ENCODE data around the gene ARIH2. TPM values are rescaled to one million over a fixed set of nuclear protein-coding genes. Genes with fewer than 3 reads are reported as not detected.

The ARIH2 gene
- total and polyA plus RNA-seq, 9 of the 15 experiments (the other 6 are each of a cell fraction or from before 2014, with no cell fraction given), result 27.0 to 120 (median 108) TPM

DNA sequence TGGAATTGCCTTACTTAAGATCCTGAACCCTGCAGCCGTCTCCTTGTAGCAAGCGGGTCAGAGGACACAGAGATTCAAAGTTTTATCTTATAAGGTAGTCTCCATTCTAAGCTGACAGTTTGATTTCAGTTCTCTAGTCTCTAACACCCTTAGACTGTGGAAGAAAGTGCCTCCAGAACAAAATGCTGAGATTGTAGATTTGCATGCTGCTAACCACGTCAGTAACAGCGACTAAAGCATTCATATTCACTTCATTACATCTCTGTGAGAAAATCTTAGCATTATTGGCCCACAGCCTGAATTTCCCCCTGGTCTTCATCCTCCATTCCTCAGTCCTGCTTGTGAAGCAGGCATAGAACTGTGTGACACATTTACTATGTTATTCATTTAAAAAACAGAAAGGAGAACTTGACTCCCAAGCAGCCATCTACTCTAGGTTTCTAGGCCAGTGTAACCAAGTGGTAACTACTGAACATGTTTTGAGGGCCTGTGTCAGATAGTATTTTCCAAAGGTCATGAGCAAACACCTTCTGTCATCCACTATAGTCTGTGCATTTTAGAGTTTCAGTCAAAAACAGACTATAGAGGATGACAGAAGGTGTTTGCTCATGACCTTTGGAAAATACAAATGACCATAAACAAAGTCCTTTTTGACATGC lies 27.4 kb downstream of the ARIH2 start:
- H3K27ac ChIP-seq (ENCODE audit: extremely low read depth, low read depth, low read length), result no peak overlapping the region
- in situ Hi-C loops (cut with MboI) (no loop called here), intact Hi-C loops (cut with micrococcal nuclease) (no loop called here)
- no peaks in the 10 kb centered on the region for H4K20me1 ChIP-seq (replicated peaks; ENCODE audit: control insufficient read depth, insufficient read depth, low read length)
- ChIA-PET POLR2A (interaction anchor here (1.0 kb wide), 2 partner anchors 14 to 84 kb away, joined by 3 read pairs; no protein-coding TSS in a partner anchor), CTCF (ENCODE audit: low intra/inter-chr PET ratio) (no interaction called here)
- 94% methylated on average over 4 of the region's 4 CpGs for WGBS (ENCODE audit: insufficient coverage, low coverage, missing lambda C conversion rate)
- FAIRE-seq, result no peak
- no peak overlapping the region for H3K9ac ChIP-seq (ENCODE audit: insufficient read depth in 1 of 2, low read depth in 2 of 2, low read length in 2 of 2)
- H3K4me3 ChIP-seq, result no peak overlapping the region
- DNase-seq (ENCODE audit: extremely low read depth in 1 of 4, low spot score in 3 of 4), result no peak
- H3K4me1 ChIP-seq (replicated peaks in 1 of 2; ENCODE audit: control insufficient read depth in 2 of 2, insufficient read depth in 2 of 2, low read length in 2 of 2), result peaks cover 0 to 3% of the 10 kb centered on the region in 2 experiments; a peak in 1 of 5 replicates
- no peak for ATAC-seq
- H3K9me1 ChIP-seq (ENCODE audit: control insufficient read depth, insufficient read depth, low read length), result no peaks in the 10 kb centered on the region
- H3K9me3 ChIP-seq (replicated peaks; ENCODE audit: control insufficient read depth, insufficient read depth, low read depth, low read length), result no peaks in the 10 kb centered on the region
- H3K79me2 ChIP-seq (ENCODE audit: control insufficient read depth, insufficient read depth, low read length), result peaks cover 65% of the 10 kb centered on the region
- H2AFZ ChIP-seq (ENCODE audit: low read depth, low read length), result no peak overlapping the region
- no peak overlapping the region for H3K4me2 ChIP-seq (ENCODE audit: insufficient read depth, low read length)
- H3K36me3 ChIP-seq (ENCODE audit: control insufficient read depth, insufficient read depth, low read length), result peaks cover 32% of the 10 kb centered on the region
- TF ChIP-seq ZNF311 (CRISPR knock-in tag; IDR thresholded peaks at IDR 0.05) (no peak), GTF2F1 (IDR thresholded peaks at IDR 0.05; ENCODE audit: low read depth, low read length) (no peak), LEF1 (IDR thresholded peaks at IDR 0.05) (no peak), ZNF253 (CRISPR knock-in tag; conservative IDR thresholded peaks at IDR 0.05) (no peak), SIN3A (IDR thresholded peaks at IDR 0.05; ENCODE audit: borderline replicate concordance in 2 of 2, control insufficient read depth in 1 of 2, low read depth in 2 of 2, low read length in 2 of 2) (no peak)
- no peaks in the 10 kb centered on the region for H3K27me3 ChIP-seq (ENCODE audit: control insufficient read depth in 2 of 2, insufficient read depth in 2 of 2, low read length in 2 of 2)
- BruUV-seq (replicated peaks), result no TSS peak

DNA sequence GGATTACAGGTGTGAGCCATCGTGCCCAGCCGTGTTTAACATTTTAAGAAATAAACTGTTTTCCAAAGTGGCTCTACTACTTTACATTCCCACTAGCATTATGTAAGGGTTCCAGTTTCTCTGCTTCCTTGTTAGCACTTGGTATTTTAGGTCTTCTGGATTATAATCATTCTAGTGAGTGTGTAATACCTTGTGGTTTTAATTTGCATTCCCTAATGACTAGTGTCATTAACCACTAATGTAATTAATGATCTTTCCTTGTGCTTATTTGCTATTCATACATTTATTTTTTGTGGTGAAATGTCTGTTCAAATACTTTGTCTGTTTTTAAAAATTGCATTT lies 30.7 kb downstream of the ARIH2 start:
- ChIA-PET POLR2A (no interaction called here), CTCF (ENCODE audit: low intra/inter-chr PET ratio) (no interaction called here)
- Histone ChIP-seq H3K27ac (ENCODE audit: extremely low read depth, low read depth, low read length) (no peak overlapping the region), H3K4me3 (no peak overlapping the region), H4K20me1 (replicated peaks; ENCODE audit: control insufficient read depth, insufficient read depth, low read length) (no peaks in the 10 kb centered on the region), H3K4me1 (replicated peaks in 1 of 2; ENCODE audit: control insufficient read depth in 2 of 2, insufficient read depth in 2 of 2, low read length in 2 of 2) (peaks cover 0 to 3% of the 10 kb centered on the region in 2 experiments; a peak in 1 of 5 replicates), H3K9me3 (replicated peaks; ENCODE audit: control insufficient read depth, insufficient read depth, low read depth, low read length) (no peaks in the 10 kb centered on the region), H3K27me3 (ENCODE audit: control insufficient read depth in 2 of 2, insufficient read depth in 2 of 2, low read length in 2 of 2) (no peaks in the 10 kb centered on the region), H3K36me3 (ENCODE audit: control insufficient read depth, insufficient read depth, low read length) (peaks cover 40% of the 10 kb centered on the region), H3K79me2 (ENCODE audit: control insufficient read depth, insufficient read depth, low read length) (peaks cover 69% of the 10 kb centered on the region), H3K4me2 (ENCODE audit: insufficient read depth, low read length) (no peak overlapping the region), H3K9me1 (ENCODE audit: control insufficient read depth, insufficient read depth, low read length) (no peaks in the 10 kb centered on the region), H3K9ac (ENCODE audit: insufficient read depth in 1 of 2, low read depth in 2 of 2, low read length in 2 of 2) (no peak overlapping the region), H2AFZ (ENCODE audit: low read depth, low read length) (no peak overlapping the region)
- 36% methylated on average over 2 of the region's 2 CpGs for WGBS (ENCODE audit: insufficient coverage, low coverage, missing lambda C conversion rate)
- in situ Hi-C loops (cut with MboI), result no loop called here
- FAIRE-seq (no peak), DNase-seq (ENCODE audit: extremely low read depth in 1 of 4, low spot score in 3 of 4) (no peak), ATAC-seq (no peak)
- no peak for TF ChIP-seq RBBP5 (IDR thresholded peaks at IDR 0.05; ENCODE audit: borderline replicate concordance, insufficient read depth, low read length, poor library complexity, severe bottlenecking)
- intact Hi-C loops (cut with micrococcal nuclease), result no loop called here
- BruUV-seq (replicated peaks), result no TSS peak
